Fibroblast of mammary gland (primary cell): ENCODE data around the gene JPT2.

Experiments used
- DNase-seq: peaks from one replicate; pipeline ENCODE4 v3.0.0-alpha.2; 2010; ENCODE audit warnings: low read depth
- H3K4me3 ChIP-seq: 2 replicates; pipeline ENCODE4 v1.5.1; 2011; ENCODE audit warnings: low read depth, mild to moderate bottlenecking, low read length, moderate library complexity; ENCODE audit not compliant: control insufficient read depth
- CTCF ChIP-seq: conservative IDR thresholded peaks from 2 replicates; pipeline ENCODE4 v1.5.1; 2011; ENCODE audit warnings: low read depth, low read length, inconsistent platforms; ENCODE audit not compliant: control insufficient read depth, insufficient read depth

JPT2 gene

GRCh38 chr16:1740781-1741490 lies 62.9 kb downstream of the JPT2 start:
- no peak for DNase-seq
- no peak for TF ChIP-seq CTCF
- no peak overlapping the region for H3K4me3 ChIP-seq

GRCh38 chr16:1741553-1742165 lies 63.6 kb downstream of the JPT2 start:
- H3K4me3 ChIP-seq: no peak overlapping the region
- TF ChIP-seq CTCF: no peak
- no peak for DNase-seq

GRCh38 chr16:1743376-1744337 lies 65.6 kb downstream of the JPT2 start:
- no peak for DNase-seq
- H3K4me3 ChIP-seq: no peak overlapping the region
- TF ChIP-seq CTCF: no peak

- no peak for TF ChIP-seq CTCF
- no peak for DNase-seq
- no peak overlapping the region for H3K4me3 ChIP-seq
These were observed 66.3 kb downstream of the JPT2 start for GRCh38 chr16:1744338-1744840.

- no peak for TF ChIP-seq CTCF
- no peak overlapping the region for H3K4me3 ChIP-seq
- peak; percentile 30 for DNase-seq
These were observed 67.3 kb downstream of the JPT2 start for GRCh38 chr16:1745181-1745899.
